GM12892 (cell line): ENCODE results near the gene OVAAL.

ENCODE experiments used
- POLR2A ChIP-seq: IDR thresholded peaks from 2 replicates; pipeline ENCODE4 v1.6.1; 2011; ENCODE audit warnings: low read depth, low read length, control low read depth
- POLR2AphosphoS5 ChIP-seq: IDR thresholded peaks from 2 replicates; pipeline ENCODE4 v1.6.1; 2011; ENCODE audit warnings: low read depth, low read length, control low read depth
- TAF1 ChIP-seq: IDR thresholded peaks from 2 replicates; pipeline ENCODE4 v1.6.1; 2011; ENCODE audit warnings: low read depth, mild to moderate bottlenecking, control low read depth, low read length, borderline replicate concordance

- TF ChIP-seq POLR2AphosphoS5 = no peak
- no peak for TF ChIP-seq POLR2A
- TF ChIP-seq TAF1 = no peak
Observed at GRCh38 chr1:180586671-180587155, 27.9 kb downstream of the OVAAL start.
